ENCODE results near the gene EIF4G1.

- no peak for TF ChIP-seq CTCF (IDR thresholded peaks at IDR 0.05 in 4 of 5, conservative IDR thresholded peaks at IDR 0.05 in 1 of 5)
- TF ChIP-seq POLR2A (IDR thresholded peaks at IDR 0.05) = no peak
Measured at GRCh38 chr3:184325269-184325668, 10.9 kb downstream of the EIF4G1 start.

Measured in gastrocnemius medialis (tissue), 4 donors.